IPS-11a (cell line): ENCODE data around the gene NFIA.
A peak's percentile ranks its signal among the peaks of the same experiment; 100 is the strongest.

ENCODE experiments used
- H3K4me3 ChIP-seq: one replicate; pipeline ENCODE4 v1.5.1; 2013; ENCODE audit warnings: low read depth, low read length, control low read depth

The NFIA gene

DNA sequence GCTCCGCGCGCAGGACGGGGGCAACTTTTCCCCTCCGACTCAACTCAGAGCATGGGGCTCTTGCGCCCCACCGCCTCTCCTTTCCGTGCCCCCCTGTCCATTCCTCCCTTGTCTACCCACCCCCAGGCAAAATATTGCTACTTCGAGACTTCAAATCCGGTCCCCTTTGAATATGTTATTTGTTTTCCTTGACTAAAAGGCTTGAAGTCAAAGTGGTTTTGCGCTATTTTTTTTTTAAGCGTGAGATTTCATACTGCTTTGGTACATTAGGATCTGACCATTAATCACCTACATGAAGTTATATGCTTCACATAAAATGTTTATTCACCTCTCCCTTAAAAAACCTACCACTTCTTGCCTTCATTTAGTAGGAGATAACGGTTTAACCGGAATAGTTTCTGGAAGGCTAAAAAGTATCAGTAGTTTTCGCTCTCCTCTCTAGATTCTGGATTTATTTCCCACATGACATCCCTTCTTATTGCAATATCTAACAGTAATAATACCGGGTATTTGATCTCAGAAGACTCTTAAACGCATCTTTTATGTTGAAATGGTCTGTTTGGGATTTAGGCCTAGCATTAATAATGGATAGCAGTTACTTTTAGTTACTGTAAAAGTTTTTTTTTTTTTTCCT is 1.6 kb downstream of the NFIA start:
- H3K4me3 ChIP-seq = peak overlapping the region; percentile 61

DNA sequence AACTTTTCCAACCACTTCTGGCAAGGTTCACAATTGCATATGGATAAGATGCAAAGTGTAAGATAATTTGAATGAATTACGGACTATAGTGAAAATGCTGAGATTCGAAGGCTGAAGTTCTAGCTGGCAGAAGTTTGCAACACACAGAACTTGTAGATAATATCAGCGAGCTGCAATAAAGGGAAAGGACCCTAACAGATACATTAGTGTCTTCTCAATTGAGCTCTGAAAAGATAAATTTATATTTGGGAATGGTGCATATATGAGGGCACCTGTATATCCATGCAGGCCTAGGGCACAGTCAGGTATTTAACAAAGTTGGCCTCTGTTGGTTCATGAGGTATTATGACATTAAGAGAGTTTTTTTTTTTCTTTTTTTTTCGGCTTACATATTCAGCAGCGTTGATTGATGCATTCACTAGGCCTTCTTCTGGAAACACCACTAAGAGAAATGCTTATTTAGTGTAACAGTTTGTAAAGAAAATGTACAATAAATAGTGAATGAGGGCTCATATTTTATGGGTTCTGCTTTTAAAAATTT is 2.2 kb downstream of the NFIA start:
- H3K4me3 ChIP-seq = no peak overlapping the region

DNA sequence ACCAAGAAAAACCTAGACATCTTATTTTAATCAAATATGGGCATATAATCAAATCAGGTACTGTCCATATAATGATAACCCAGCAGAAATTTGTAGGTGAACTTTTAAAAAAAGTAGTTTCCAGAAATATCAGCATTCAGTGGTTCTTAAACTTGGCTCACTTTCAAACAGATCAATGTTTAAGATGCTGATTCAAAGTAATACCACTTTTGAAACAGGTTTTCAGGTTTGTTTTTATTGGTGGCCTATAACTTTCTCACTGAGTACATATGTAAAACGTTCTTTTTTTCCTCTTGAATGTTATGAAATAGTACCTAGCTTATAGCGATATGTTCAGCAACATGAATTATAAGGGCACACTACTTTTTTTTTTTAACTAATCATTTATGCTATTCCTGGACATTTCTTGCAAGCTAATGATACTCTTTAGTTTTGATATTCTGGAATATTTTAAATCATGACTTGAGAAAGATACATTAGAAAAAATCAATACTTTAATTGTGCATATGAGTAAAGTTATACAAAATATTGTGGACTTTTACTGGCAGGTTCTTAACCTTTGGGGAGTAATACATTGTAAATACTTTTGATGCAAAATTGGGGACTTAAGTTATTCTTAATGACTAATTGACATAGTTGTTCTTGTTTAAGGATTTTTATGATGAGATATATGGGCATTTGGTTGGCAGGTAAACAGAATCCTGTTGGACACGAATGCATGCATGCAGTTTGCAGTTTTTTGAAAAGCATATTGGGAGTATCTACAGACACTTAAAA is 3.0 kb downstream of the NFIA start:
- H3K4me3 ChIP-seq = no peak overlapping the region

DNA sequence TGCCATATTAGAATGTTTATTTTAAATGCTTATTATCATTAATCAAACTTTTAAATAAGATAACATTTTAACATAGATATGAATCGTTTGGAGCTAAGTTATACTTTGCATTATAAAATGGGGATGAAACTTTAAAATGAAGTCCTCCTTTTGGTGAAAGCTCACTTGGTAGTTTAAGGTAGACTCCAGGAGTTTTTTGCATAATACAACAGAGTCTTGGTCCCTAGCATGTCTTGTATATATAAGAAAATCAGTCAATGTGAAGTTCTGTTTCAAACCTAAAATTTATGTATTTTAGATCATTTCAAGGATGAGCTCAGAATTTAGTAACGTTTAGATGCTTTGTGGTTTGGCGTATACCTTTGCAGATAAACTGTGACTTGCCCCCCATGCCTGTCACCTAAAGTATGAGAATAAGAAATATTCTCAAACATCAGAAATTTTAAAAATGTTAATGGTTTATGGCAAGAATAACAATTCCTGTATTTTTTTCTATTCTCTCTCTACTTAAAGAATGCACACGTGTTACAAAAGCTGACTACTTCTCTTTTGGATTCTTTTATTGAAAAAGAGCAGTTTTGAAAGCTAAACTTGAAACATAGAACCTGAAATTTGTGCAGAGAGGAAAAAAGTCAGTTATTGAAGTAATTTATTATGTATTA is 3.8 kb downstream of the NFIA start:
- no peak overlapping the region for H3K4me3 ChIP-seq

DNA sequence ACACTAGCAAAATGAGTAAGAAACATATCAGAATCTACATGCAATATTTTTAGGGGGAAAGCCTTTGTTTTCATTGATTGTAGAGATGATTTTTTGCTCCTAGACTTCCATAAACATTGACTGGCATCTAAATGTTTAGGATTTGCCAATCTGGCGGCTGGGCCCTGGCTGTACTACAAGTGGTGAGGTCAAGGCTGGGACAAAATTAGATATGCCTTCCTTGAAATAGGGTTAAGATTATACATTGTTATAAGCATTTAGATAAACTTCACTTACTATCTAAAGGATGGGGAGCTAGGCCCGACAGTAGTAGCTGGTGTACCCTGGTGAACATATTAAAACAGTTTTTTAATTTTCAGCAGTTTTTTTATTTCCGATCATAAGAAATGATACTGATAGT is 5.2 kb downstream of the NFIA start:
- no peak overlapping the region for H3K4me3 ChIP-seq

DNA sequence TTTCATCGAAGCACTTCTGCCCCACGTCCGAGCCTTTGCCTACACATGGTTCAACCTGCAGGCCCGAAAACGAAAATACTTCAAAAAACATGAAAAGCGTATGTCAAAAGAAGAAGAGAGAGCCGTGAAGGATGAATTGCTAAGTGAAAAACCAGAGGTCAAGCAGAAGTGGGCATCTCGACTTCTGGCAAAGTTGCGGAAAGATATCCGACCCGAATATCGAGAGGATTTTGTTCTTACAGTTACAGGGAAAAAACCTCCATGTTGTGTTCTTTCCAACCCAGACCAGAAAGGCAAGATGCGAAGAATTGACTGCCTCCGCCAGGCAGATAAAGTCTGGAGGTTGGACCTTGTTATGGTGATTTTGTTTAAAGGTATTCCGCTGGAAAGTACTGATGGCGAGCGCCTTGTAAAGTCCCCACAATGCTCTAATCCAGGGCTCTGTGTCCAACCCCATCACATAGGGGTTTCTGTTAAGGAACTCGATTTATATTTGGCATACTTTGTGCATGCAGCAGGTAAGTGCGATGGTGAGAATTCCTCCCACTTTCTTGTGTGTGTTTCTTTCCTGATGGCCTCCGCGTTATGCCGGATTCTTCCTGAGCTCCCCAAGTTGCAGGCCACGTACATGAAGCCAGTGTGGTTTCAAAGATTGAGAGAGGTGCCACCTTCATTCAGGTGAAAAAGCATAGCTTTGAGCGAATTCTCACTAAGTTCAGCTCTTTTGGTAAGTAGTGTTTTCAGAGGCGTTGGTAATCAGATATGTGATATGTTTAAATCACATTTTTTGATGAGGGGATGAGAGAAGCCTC is 6.0 kb downstream of the NFIA start:
- no peak overlapping the region for H3K4me3 ChIP-seq

DNA sequence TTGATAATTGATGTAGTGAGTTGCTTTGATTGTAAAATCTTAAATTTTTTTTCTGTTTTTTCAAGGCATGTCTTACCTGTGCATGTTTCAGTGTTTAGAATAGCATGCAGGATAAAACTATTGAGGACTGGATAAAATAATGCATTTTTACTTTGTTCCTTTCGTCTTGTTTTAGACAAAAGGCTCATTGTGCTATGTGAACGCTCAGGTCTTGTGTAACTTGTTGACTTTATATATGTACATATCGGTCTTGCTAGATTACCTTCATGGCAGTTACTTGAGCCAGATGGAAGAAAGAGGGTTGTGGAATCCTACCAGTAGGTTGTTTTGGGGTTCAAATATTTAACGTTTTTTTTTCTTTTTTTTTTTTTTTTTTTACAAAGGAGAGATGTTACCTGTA is 7.0 kb downstream of the NFIA start:
- no peak overlapping the region for H3K4me3 ChIP-seq

DNA sequence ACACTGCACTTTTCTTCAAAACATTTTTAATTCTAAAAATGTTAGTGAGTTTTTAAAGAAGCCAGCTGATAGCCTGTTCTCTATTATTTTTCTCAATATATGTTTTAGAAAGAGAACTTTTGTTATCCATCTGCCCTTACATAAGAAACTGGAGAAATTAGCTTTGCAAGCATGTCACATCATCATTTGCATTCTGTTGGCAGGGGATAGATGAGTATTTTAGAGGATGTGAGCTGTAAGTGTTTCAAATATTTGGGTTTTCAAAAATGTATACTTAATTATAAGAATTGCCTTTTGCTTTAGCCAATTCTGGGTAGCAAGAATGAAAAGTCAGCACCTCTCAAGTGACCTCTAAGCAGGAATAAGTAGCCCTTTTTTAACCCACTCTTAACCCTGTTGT is 7.4 kb downstream of the NFIA start:
- H3K4me3 ChIP-seq = no peak overlapping the region

DNA sequence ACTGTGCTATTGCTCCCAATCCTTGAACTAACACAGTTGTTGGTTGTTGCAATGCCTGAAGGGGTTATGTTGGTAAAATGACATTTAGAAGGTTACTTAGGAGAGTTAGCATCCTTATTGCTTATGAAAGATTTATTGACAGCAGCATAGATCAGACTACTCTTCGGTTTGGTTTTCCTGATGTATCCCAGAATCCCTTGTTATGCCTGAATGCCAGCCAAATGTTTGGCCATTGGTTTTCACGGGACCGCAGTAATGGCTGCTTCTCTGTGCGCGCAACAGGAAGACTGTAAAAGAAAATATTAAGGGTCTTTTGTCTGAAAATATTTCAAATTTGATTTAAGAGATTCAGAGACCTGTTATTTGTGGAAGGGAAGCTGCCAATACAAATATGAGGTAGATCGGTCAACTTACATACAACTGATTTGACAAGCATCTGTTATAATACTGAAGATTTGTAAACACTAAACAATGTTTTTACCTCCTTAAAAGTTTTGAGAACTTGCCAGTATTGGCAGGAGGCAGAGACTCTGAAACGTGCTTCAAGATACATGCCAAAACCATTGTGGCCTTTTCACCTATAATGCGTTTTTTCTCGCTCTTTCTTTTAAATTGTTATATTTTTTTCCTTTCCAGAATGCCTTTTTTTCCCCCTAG is 8.3 kb downstream of the NFIA start:
- H3K4me3 ChIP-seq = no peak overlapping the region

DNA sequence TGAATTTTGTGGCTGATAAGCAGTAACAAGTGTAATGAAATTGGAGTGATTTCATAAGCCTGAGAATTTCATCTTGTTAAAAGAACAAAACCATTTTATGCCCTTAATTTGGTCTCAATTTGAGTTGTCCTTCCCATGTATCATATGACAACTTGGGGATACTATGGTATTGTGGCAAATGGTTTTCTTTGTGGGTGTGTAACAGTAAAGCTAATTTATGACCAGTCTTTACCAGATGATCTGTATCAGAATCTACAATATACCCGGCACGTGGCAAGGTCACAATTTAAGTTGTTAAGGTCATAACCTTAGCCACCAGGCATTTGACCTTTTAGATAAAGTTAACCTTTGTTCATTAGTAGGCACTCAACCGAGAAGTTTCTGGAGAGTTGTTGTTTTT is 9.1 kb downstream of the NFIA start:
- no peak overlapping the region for H3K4me3 ChIP-seq

DNA sequence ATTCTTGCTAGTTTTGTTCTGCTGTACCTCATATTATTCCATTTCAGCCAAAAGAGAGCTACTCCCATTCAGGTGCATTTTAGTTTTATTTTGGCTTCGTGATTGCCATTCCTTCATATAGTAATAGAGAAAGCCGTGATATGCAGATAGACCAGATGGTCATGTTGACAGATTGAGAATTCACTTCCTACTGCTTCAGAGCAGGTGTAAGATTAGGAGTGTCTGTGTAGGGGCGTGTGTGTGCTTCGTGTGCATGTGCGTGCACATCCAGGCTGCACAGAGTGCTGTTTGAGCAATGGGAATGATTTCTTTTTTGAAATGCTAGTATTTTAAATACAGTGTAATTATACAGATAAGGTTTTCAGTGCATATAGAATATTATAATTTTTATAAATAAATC is 10.3 kb downstream of the NFIA start:
- H3K4me3 ChIP-seq = no peak overlapping the region

DNA sequence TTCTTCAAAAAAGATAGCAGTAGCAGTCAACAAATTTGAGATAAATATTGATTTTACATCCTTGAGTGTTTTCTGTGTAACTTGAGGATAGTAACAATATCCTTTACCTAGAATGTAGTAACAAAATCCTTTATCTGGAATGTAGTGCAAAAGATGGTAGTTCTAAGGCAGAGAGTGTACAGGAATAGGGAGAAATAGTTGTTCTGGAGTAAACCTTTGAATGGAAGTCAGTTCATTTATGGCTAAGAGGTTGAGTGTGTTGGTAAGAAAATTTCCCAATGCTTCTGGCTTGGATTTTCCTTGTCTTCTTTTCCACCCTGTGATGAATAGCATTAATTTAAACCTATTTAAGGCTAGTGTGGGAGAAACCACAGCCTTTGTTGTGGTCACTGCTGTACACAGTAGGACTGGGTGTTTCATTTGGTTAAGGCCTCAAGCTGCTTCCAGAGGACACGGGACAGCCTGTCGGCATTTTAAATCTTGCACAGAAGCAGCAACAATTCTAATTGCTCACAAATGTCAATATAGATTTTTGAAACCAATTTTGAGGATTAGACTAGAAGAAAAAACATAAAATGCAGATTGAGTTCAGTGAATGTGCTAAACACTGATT is 11.3 kb downstream of the NFIA start:
- H3K4me3 ChIP-seq = no peak overlapping the region

DNA sequence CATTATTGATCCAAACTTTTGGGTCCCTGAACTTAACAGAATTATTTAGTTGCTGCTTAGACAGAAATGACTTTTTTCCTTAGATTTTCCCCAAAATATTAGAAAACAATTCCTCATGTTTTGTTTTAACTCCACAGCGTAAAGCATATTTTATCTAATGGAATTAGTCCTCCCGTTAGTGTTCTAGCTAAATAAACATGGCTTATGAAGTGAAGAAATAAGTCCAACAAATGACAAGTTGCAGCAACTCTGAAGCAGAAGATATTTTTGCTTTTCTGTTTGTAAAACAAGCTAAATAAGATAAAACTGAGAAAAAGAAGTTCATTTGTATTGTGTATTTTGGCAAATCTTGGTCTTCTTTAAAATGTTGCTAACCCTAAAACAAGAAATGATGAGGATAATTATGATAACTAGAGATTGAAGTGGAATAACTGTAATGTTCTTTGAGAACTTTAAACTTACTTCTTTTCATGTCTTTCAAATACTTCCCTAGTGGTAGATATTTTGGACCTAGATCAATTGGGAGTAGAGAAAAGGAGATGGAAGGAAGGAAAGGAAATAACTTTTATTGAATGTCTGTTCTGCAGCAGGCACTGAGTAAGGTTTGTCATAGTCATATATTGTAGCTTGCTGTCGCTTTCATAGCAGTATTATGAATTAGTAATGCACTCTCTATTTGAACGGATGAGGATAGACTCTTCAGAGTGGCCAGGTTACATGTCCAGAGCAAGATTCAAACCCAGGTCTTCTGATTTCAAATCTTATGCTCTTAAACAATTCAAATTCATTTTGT is 12.5 kb downstream of the NFIA start:
- no peak overlapping the region for H3K4me3 ChIP-seq

DNA sequence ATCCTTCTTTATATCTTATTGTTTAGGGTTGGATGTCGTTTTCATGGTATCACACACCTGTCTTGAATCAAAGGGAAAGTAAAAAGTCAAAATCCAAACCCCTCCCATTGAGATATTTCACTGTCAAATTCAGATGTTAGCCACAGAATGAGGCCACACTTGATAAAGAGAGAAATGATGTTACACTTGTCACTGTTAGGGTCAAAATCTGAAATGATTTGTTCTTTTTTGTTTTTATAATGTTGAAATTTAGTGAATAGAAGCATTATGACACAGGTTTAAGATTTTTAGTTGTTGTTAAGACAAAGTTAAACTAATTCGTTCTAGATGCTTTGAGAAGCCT is 13.1 kb downstream of the NFIA start:
- no peak overlapping the region for H3K4me3 ChIP-seq

DNA sequence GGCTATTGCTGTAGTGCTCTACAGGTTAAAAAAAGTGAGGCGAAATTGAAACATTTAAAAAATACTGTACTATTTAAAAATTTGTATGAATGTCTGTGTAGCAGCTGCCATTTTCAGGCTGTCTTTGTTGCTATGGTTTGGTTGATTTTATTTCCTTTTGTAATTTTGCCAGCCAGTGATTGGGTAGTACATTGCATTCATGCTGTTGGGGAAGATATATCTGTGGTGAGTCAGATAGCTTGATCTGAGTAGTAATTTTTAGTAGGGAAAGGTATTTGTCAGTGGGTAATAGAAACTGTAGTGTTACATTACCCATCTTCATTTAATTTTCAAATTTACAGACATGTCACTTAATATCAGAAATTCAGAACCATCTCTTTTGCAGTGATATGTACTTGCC is 15.0 kb downstream of the NFIA start:
- H3K4me3 ChIP-seq = no peak overlapping the region

DNA sequence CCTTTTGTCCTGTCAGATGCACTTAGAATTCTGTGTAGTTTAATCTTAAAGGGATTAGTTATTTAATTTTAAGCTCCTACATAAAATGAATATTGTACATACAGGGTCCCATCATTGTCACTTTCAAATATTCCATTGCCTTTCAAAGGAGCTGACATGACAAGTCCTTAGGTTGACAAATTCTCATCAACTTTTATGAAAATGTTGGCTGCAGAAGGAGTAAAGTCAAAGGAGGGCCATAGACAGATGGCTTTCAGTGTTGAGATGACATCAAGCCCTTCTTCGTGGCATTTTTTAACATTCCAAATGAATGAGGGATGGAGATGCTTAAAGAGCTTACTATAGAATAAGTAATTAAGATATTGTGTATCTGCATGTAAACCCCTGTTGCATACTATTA is 15.4 kb downstream of the NFIA start:
- H3K4me3 ChIP-seq = no peak overlapping the region

DNA sequence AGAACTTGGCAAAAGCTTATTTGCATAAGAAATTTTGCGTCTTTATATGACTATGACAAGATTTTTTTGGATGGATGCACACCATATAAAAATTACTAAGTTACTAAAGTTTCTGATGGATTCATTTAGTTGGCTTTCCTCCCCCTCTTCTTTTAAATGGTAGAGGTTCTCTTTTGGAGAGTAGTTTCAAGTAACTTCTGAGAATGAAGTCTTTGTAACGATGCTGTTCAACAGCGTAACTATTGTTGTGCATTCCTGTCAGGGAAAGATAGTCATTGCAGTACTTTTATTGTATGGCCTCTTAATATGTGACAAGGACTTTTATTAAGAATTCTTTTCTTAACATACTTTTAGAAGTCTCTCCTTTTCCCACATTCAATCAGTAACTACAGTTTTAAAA is 16.0 kb downstream of the NFIA start:
- no peak overlapping the region for H3K4me3 ChIP-seq

DNA sequence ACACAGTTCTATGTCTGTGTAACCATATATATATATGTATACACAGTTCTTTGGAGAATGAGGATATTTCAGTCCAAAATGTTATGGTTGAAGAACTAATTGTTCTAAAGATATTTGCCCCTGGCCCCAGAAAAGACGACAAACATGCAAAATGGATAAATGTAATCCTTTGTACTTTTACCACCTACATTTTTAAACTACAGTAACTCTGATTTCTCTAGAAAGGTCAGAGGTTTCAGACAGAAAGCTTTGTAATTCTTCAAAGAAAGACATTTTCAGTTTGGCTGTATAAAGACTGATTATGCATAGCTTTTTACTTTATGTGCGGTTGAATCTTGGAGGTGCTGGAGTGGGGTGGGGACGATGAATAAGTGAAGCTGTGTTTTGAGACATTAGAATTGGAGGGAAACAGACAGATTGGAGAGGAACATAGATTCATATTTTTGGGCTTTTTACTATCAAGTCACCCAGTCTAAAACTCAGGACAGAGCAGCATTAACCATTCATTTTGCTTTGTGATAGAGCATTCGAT is 16.6 kb downstream of the NFIA start:
- no peak overlapping the region for H3K4me3 ChIP-seq

DNA sequence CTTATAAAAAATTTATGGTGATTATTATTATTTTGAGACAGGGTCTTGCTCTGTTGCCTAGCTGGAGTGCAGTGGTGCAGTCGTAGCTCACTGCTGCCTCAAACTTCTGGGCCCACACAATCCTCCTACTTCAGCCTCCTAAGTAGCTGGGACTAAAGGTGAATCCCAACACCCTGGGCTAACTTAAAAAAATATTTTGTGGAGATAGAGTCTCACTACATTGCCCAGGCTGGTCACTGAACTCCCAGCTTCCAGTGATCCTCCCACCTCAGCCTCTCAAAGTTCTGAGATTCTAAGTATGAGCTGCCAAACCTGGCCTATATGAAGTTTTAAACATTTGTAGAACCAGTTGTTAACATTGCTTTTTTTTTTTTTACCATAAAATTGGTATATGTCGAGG is 18.2 kb downstream of the NFIA start:
- no peak overlapping the region for H3K4me3 ChIP-seq
